Activated naive CD8-positive, alpha-beta T cell treated with anti-CD3 and anti-CD28 coated beads, Interleukin-2, amount 50 U/mL, for 24 hours (primary cell): ENCODE measurements around the gene GGT7.
"Not testable (repeated sequence)": the region's sequence is repeated elsewhere in the genome, so short reads cannot be mapped to it uniquely, and the experiment has no call there.

Source experiments
- ATAC-seq: fragments of 150-1000 bp; cut with Tn5 transposase; one replicate; pipeline ENCODE4 v1.10.0; 2021
- DNase-seq: peaks from one replicate; pipeline ENCODE4 v3.0.0; 2021
- H3K27ac Mint-ChIP-seq: one replicate; pipeline ENCODE4 v1.8.0; 2021; ENCODE audit warnings: mild to moderate bottlenecking, mixed read lengths
- H3K27me3 Mint-ChIP-seq: one replicate; pipeline ENCODE4 v1.8.0; 2021; ENCODE audit warnings: mixed read lengths
- H3K36me3 Mint-ChIP-seq: one replicate; pipeline ENCODE4 v1.8.0; 2021; ENCODE audit warnings: low read depth, mixed read lengths
- H3K4me1 Mint-ChIP-seq: one replicate; pipeline ENCODE4 v1.8.0; 2021; ENCODE audit warnings: mixed read lengths
- H3K4me3 Mint-ChIP-seq: one replicate; pipeline ENCODE4 v1.8.0; 2021; ENCODE audit warnings: mild to moderate bottlenecking, moderate library complexity, mixed read lengths
- H3K9me3 Mint-ChIP-seq: one replicate; pipeline ENCODE4 v1.8.0; 2021; ENCODE audit warnings: mixed read lengths

GGT7 gene, protein sequence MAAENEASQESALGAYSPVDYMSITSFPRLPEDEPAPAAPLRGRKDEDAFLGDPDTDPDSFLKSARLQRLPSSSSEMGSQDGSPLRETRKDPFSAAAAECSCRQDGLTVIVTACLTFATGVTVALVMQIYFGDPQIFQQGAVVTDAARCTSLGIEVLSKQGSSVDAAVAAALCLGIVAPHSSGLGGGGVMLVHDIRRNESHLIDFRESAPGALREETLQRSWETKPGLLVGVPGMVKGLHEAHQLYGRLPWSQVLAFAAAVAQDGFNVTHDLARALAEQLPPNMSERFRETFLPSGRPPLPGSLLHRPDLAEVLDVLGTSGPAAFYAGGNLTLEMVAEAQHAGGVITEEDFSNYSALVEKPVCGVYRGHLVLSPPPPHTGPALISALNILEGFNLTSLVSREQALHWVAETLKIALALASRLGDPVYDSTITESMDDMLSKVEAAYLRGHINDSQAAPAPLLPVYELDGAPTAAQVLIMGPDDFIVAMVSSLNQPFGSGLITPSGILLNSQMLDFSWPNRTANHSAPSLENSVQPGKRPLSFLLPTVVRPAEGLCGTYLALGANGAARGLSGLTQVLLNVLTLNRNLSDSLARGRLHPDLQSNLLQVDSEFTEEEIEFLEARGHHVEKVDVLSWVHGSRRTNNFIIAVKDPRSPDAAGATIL

DNA sequence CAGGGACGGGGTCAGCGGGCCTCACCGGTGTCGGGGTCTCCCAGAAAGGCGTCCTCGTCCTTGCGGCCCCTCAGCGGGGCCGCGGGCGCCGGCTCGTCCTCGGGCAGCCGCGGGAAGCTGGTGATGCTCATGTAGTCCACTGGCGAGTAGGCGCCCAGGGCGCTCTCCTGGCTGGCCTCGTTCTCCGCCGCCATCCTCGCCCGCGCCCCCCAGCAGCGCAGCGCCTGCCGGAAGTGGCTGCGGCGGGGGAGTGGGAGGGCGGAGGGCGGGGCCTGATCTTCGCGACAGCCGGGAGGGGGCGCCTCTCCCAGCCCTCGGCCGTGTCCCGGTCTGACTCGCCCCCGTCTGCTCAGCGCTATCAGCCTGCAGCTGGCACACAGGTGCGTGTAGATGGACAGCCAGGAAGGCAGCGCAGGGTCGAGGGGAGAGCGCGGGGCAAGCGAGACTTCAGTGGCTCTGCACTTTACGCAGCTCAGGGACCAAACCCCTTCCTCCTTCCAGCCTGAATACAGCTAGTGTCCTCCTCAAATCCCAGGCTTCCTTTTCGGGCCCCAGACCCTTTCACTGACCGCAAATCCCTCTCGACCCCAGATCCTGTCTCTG is at the start of gene GGT7:
TSS of gene GGT7 (minus strand) at position 235 of the 603 bp plus-strand sequence. CDS start at position 194, 41 bp downstream.
- DNase-seq (peak; percentile 93), ATAC-seq (peak; percentile 71)
- no peaks in the 10 kb centered on the region for H3K9me3 Mint-ChIP-seq
- peaks cover 44% of the 10 kb centered on the region for H3K4me1 Mint-ChIP-seq
- peak within 1 kb of the TSS; percentile 76 for H3K27ac Mint-ChIP-seq
- no peaks in the 10 kb centered on the region for H3K27me3 Mint-ChIP-seq
- H3K4me3 Mint-ChIP-seq: peak within 1 kb of the TSS; percentile 83
- no peaks in the 10 kb centered on the region for H3K36me3 Mint-ChIP-seq

DNA sequence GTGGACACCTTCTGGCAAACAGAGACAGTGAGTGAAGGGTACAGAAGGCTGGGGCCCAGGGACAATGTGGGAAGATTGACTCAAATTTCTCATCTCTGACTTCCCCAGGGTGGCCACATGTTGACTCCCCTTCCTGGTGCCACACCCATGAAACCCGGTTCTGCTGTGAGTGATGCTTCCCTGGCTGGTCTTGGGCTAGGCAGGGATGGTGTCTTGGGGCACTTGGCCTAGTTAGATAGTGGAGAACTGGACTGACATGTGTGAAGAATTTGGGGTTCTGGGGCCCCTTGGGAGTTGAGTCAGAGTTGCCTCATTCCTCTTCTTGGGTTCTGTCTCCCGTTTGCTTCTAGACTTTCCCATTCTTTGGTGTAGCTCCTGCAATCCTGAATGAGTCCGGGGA is 48.8 kb upstream of the GGT7 start:
- Mint-ChIP-seq H3K27ac (no peak overlapping the region), H3K36me3 (peaks cover 2% of the 10 kb centered on the region), H3K9me3 (no peaks in the 10 kb centered on the region), H3K4me3 (no peak overlapping the region), H3K4me1 (peaks cover 17% of the 10 kb centered on the region), H3K27me3 (no peaks in the 10 kb centered on the region)
- ATAC-seq (no peak), DNase-seq (no peak)

DNA sequence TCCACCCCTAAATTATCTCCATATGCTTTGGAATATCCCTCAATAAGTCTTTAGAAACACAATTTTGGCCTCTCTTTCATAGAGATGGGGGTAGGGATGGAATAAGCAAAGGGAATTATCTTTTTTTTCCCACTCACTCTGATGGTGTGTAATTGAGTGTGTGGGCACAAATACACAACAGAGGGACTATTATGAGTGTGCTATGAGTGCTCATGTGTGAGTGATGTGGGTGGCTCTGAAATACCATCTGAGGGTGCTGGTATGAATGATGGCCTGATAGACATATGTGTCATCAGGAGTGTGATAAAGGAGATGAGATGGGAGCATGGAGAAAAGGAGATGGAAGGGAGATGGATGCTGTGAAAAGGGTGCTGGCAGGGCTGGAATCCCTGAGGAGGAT is 47.4 kb upstream of the GGT7 start:
- no peak overlapping the region for H3K27ac Mint-ChIP-seq
- H3K36me3 Mint-ChIP-seq: peaks cover 2% of the 10 kb centered on the region
- H3K9me3 Mint-ChIP-seq: no peaks in the 10 kb centered on the region
- no peak for DNase-seq
- H3K4me3 Mint-ChIP-seq: no peak overlapping the region
- H3K27me3 Mint-ChIP-seq: no peaks in the 10 kb centered on the region
- peak; percentile 65 for ATAC-seq
- peaks cover 17% of the 10 kb centered on the region for H3K4me1 Mint-ChIP-seq

GRCh38 chr20:34916774-34917354 is 44.2 kb upstream of the GGT7 start:
- Mint-ChIP-seq H3K9me3 (no peaks in the 10 kb centered on the region), H3K4me1 (peaks cover 17% of the 10 kb centered on the region), H3K36me3 (peaks cover 2% of the 10 kb centered on the region), H3K4me3 (no peak overlapping the region), H3K27me3 (no peaks in the 10 kb centered on the region), H3K27ac (no peak overlapping the region)
- ATAC-seq (no peak), DNase-seq (no peak)

- Mint-ChIP-seq H3K27me3 (no peaks in the 10 kb centered on the region), H3K27ac (no peak overlapping the region), H3K4me3 (no peak overlapping the region), H3K36me3 (peaks cover 2% of the 10 kb centered on the region), H3K9me3 (no peaks in the 10 kb centered on the region), H3K4me1 (peaks cover 17% of the 10 kb centered on the region)
- DNase-seq (no peak), ATAC-seq (no peak)
These were observed 43.2 kb upstream of the GGT7 start for GRCh38 chr20:34915749-34916455.

DNA sequence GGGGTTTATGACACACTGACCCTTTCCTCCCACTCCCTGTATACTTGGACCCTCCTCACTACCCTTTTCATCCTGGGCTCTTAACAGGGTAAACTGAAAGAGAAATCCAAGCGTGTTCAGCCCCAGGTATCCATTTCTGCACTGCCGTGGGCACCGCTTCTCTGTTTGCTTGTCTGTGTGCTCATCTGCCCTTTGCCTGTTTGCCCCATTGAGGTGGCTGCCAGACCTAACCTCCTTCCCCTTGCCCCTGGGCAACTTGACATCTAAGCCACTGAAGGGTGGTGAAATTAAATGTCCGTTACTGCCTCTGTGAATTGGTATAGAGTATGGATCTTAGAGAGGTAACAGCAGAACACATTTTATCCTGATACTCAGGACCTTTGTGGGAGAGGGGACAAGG is 42.5 kb upstream of the GGT7 start:
- Mint-ChIP-seq H3K27me3 (no peaks in the 10 kb centered on the region), H3K4me1 (peaks cover 13% of the 10 kb centered on the region), H3K4me3 (no peak overlapping the region), H3K36me3 (peaks cover 2% of the 10 kb centered on the region), H3K9me3 (no peaks in the 10 kb centered on the region), H3K27ac (no peak overlapping the region)
- ATAC-seq: no peak
- no peak for DNase-seq

GRCh38 chr20:34907616-34908469 is 35.2 kb upstream of the GGT7 start:
- Mint-ChIP-seq H3K9me3 (no peaks in the 10 kb centered on the region), H3K4me1 (peaks cover 3% of the 10 kb centered on the region), H3K4me3 (no peak overlapping the region), H3K36me3 (no peaks in the 10 kb centered on the region), H3K27me3 (no peaks in the 10 kb centered on the region), H3K27ac (no peak overlapping the region)
- DNase-seq: no peak
- ATAC-seq: no peak

GRCh38 chr20:34904202-34904621 is 31.6 kb upstream of the GGT7 start:
- peaks cover 3% of the 10 kb centered on the region for H3K4me1 Mint-ChIP-seq

GRCh38 chr20:34898731-34899130 is 26.1 kb upstream of the GGT7 start:
- DNase-seq, H3K4me1 Mint-ChIP-seq, H3K27me3 Mint-ChIP-seq, H3K4me3 Mint-ChIP-seq, H3K27ac Mint-ChIP-seq, H3K9me3 Mint-ChIP-seq, H3K36me3 Mint-ChIP-seq, ATAC-seq: not testable (repeated sequence)

More at GRCh38 chr20:34904202-34904621, 31.6 kb upstream of the GGT7 start:
- Mint-ChIP-seq H3K4me3 (no peak overlapping the region), H3K27me3 (no peaks in the 10 kb centered on the region), H3K9me3 (no peaks in the 10 kb centered on the region), H3K36me3 (no peaks in the 10 kb centered on the region), H3K27ac (no peak overlapping the region)
- DNase-seq: no peak
- no peak for ATAC-seq

GRCh38 chr20:34898129-34898528 is 25.5 kb upstream of the GGT7 start:
- not testable (repeated sequence) for H3K36me3 Mint-ChIP-seq, H3K4me3 Mint-ChIP-seq, ATAC-seq, H3K27ac Mint-ChIP-seq, DNase-seq, H3K9me3 Mint-ChIP-seq, H3K27me3 Mint-ChIP-seq, H3K4me1 Mint-ChIP-seq

- Mint-ChIP-seq H3K4me1 (peaks cover 16% of the 10 kb centered on the region), H3K27ac (no peak overlapping the region), H3K27me3 (no peaks in the 10 kb centered on the region), H3K36me3 (no peaks in the 10 kb centered on the region), H3K9me3 (no peaks in the 10 kb centered on the region), H3K4me3 (no peak overlapping the region)
- DNase-seq: no peak
- no peak for ATAC-seq
These were observed 23.5 kb upstream of the GGT7 start for GRCh38 chr20:34896086-34896621.

DNA sequence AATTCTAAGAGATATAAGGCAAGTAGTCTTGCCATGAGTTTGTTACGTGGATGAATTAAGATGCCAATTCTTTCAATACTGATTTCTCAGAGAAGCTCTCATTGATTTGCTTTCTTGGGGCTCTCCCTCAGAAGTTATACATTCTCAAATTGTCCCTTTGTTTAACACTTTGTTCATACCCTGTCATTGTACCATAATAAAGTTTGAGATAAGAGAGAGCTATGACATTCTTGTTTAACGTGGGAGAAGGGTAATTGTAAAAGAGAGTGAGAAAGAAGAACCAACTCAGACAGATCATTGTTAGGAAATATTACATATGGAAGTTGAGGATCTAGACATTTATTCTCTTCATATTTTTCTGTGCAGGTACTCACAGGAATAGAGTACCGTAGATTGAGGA is 22.8 kb upstream of the GGT7 start:
- Mint-ChIP-seq H3K27ac (no peak overlapping the region), H3K9me3 (no peaks in the 10 kb centered on the region), H3K4me1 (peaks cover 20% of the 10 kb centered on the region), H3K27me3 (no peaks in the 10 kb centered on the region), H3K36me3 (no peaks in the 10 kb centered on the region), H3K4me3 (no peak overlapping the region)
- no peak for DNase-seq
- ATAC-seq: no peak

- Mint-ChIP-seq H3K4me3 (no peak overlapping the region), H3K9me3 (no peaks in the 10 kb centered on the region), H3K27ac (no peak overlapping the region), H3K36me3 (no peaks in the 10 kb centered on the region), H3K27me3 (no peaks in the 10 kb centered on the region), H3K4me1 (peaks cover 23% of the 10 kb centered on the region)
- ATAC-seq (no peak), DNase-seq (no peak)
These were observed 22.1 kb upstream of the GGT7 start for GRCh38 chr20:34894723-34895122.
